HCT116 (cell line): Measurements from ENCODE around the gene PYGO1. TPM values are rescaled to one million over a fixed set of nuclear protein-coding genes. Genes with fewer than 3 reads are reported as not detected.

Experiments used
- ATAC-seq: fragments of 200-7000 bp; cut with Tn5 transposase; 2 replicates; pipeline ENCODE4 v1.9.1; 2020; ENCODE audit warnings: mild to moderate bottlenecking, moderate library complexity
- Bru-seq: library from RNA; stranded (reverse); fragments of 400-500 nt; gene quantifications from one replicate; lab custom pipeline; 2021; lab: Mats Ljungman, UMichigan
- BruChase-seq, 2 experiments: library from RNA; stranded (reverse); fragments of 400-500 nt; gene quantifications; one replicate each; lab custom pipeline; 2021; lab: Mats Ljungman, UMichigan
- BruUV-seq: library from RNA; stranded (reverse); fragments of 400-500 nt; replicated peaks from 2 replicates; lab custom pipeline; 2021; lab: Mats Ljungman, UMichigan
- CTCF ChIA-PET: fragments of 300-600 bp; sonication (Branson Sonifier 250); formaldehyde crosslinking; loops from one replicate; lab custom pipeline; 2021; ENCODE audit warnings: antibody characterized with exemption; lab: Charles Lee
- POLR2A ChIA-PET: fragments of 300-600, 350-600 bp; sonication (Branson Sonifier 250); formaldehyde crosslinking; loops from one replicate; lab custom pipeline; 2021; ENCODE audit warnings: antibody characterized with exemption; lab: Charles Lee
- RAD21 ChIA-PET, 2 experiments: fragments of 300-600 bp; sonication (Branson Sonifier 250); formaldehyde crosslinking; loops; one replicate each; lab custom pipeline; 2023; ENCODE audit warnings: low total read pairs in 2 of 2; ENCODE audit not compliant: uncharacterized antibody in 2 of 2, unreplicated experiment in 2 of 2, low non-redundant PET in 1 of 2; lab: Charles Lee
- DNase-seq: peaks from one replicate; pipeline ENCODE4 v3.0.0-alpha.2; 2010; ENCODE audit warnings: low read depth, low spot score
- H2AFZ ChIP-seq: fragments of 200-600 bp; shearing (Covaris generic), sonication (generic); 2 replicates; pipeline ENCODE4 v1.6.1; 2017; ENCODE audit warnings: low read depth, mixed run types, mixed read lengths, antibody characterized with exemption, low read length; ENCODE audit not compliant: poor library complexity, severe bottlenecking
- H3K27ac ChIP-seq: 2 replicates; pipeline ENCODE4 v1.5.1; 2012; ENCODE audit warnings: low read depth, low read length
- H3K27me3 ChIP-seq: fragments of 200-600 bp; sonication (generic); 2 replicates; pipeline ENCODE4 v1.6.1; 2016; ENCODE audit warnings: mixed run types, low read length, mixed read lengths; ENCODE audit not compliant: insufficient read depth
- H3K36me3 ChIP-seq, 2 experiments: fragments of 200-500 bp in 1 of 2; fragments of 200-600 bp in 1 of 2; sonication (Bioruptor generic) in 1 of 2; sonication (generic) in 1 of 2; 2 replicates each; pipeline versions ENCODE4 v1.5.1 to v1.6.1; 2014 to 2016; ENCODE audit warnings: low read length in 2 of 2, inconsistent platforms in 1 of 2, mixed read lengths in 1 of 2, mixed run types in 1 of 2; ENCODE audit not compliant: insufficient read depth in 2 of 2, control insufficient read depth in 1 of 2
- H3K4me1 ChIP-seq, 2 experiments: fragments of 200-600 bp in 1 of 2; sonication (generic) in 1 of 2; 2 replicates each; pipeline versions ENCODE4 v1.5.1 to v1.6.1; 2012 to 2017; ENCODE audit warnings: low read length in 2 of 2, inconsistent platforms in 1 of 2, mild to moderate bottlenecking in 1 of 2, mixed read lengths in 1 of 2, mixed run types in 1 of 2, moderate library complexity in 1 of 2; ENCODE audit not compliant: insufficient read depth in 2 of 2, control insufficient read depth in 1 of 2
- H3K4me2 ChIP-seq: fragments of 200-600 bp; sonication (generic); 2 replicates; pipeline ENCODE4 v1.6.1; 2017; ENCODE audit warnings: mixed run types, low read length, mixed read lengths
- H3K4me3 ChIP-seq, 2 experiments: fragments of 200-600 bp in 1 of 2; sonication (generic) in 1 of 2; replicated peaks in 1 of 2; 2 replicates each; pipeline ENCODE4 v1.5.1; 2011 to 2016; ENCODE audit warnings: low read length in 2 of 2, control low read depth in 1 of 2, low read depth in 1 of 2, mild to moderate bottlenecking in 1 of 2, mixed read lengths in 1 of 2, mixed run types in 1 of 2
- H3K79me2 ChIP-seq: fragments of 200-600 bp; sonication (generic); 2 replicates; pipeline ENCODE4 v1.6.1; 2017; ENCODE audit warnings: mild to moderate bottlenecking, mixed run types, low read length, moderate library complexity, mixed read lengths; ENCODE audit not compliant: insufficient read depth
- H3K9ac ChIP-seq: fragments of 200-600 bp; sonication (generic); 2 replicates; pipeline ENCODE4 v1.6.1; 2016; ENCODE audit warnings: low read length, mixed read lengths
- H3K9me2 ChIP-seq: fragments of 200-600 bp; sonication (generic), shearing (Covaris generic); 2 replicates; pipeline ENCODE4 v1.6.1; 2017; ENCODE audit warnings: mixed run types, mild to moderate bottlenecking, moderate library complexity; ENCODE audit not compliant: insufficient read depth
- H3K9me3 ChIP-seq, 2 experiments: fragments of 200-500 bp in 1 of 2; fragments of 200-600 bp in 1 of 2; sonication (Bioruptor generic) in 1 of 2; sonication (generic) in 1 of 2; 2 replicates each; pipeline ENCODE4 v1.6.1; 2014 to 2017; ENCODE audit warnings: low read length in 2 of 2, mixed read lengths in 2 of 2, inconsistent platforms in 1 of 2, low read depth in 1 of 2, mild to moderate bottlenecking in 1 of 2, mixed run types in 1 of 2, moderate library complexity in 1 of 2; ENCODE audit not compliant: control insufficient read depth in 1 of 2, insufficient read depth in 1 of 2
- H4K20me1 ChIP-seq: fragments of 200-600 bp; sonication (generic), shearing (Covaris generic); 2 replicates; pipeline ENCODE4 v1.6.1; 2017; ENCODE audit warnings: mixed run types, mild to moderate bottlenecking, moderate library complexity; ENCODE audit not compliant: insufficient read depth
- CTCF ChIP-seq, 3 experiments: fragments of 200-600 bp in 1 of 3; sonication (generic) in 1 of 3; IDR thresholded peaks in 2 of 3; conservative IDR thresholded peaks in 1 of 3; 2 replicates each; pipeline ENCODE4 v1.5.1; 2012 to 2017; ENCODE audit warnings: low read depth in 2 of 3, low read length in 2 of 3, antibody characterized with exemption in 1 of 3, borderline replicate concordance in 1 of 3, control low read depth in 1 of 3, mild to moderate bottlenecking in 1 of 3, mixed read lengths in 1 of 3, mixed run types in 1 of 3, moderate library complexity in 1 of 3; ENCODE audit not compliant: insufficient read depth in 1 of 3
- RAD21 ChIP-seq: IDR thresholded peaks from 2 replicates; pipeline ENCODE4 v1.6.1; 2012; ENCODE audit warnings: low read depth, mild to moderate bottlenecking
- REST ChIP-seq: IDR thresholded peaks from 2 replicates; pipeline ENCODE4 v1.6.1; 2012; ENCODE audit warnings: low read depth
- SP1 ChIP-seq: IDR thresholded peaks from 2 replicates; pipeline ENCODE4 v1.6.1; 2012; ENCODE audit warnings: low read depth
- YY1 ChIP-seq: IDR thresholded peaks from 2 replicates; pipeline ENCODE4 v1.6.1; 2011; ENCODE audit warnings: low read length, low read depth, moderate library complexity, mild to moderate bottlenecking; ENCODE audit not compliant: insufficient replicate concordance; ENCODE audit errors: extremely low read depth
- ZFX ChIP-seq: fragments of 450-650 bp; IDR thresholded peaks from 2 replicates; pipeline ENCODE4 v1.6.1; 2017
- ZNF274 ChIP-seq: fragments of 200-500 bp; sonication (Bioruptor generic); IDR thresholded peaks from 2 replicates; pipeline ENCODE4 v1.6.1; 2014; ENCODE audit warnings: mild to moderate bottlenecking, low read depth, low read length, inconsistent platforms
- intact Hi-C: fragments of 100-400 bp; cut with micrococcal nuclease; formaldehyde crosslinking; loops from 2 replicates; pipeline ENCODE4 v1.10.0; 2022
- long read RNA-seq: library from polyadenylated mRNA; unstranded; transcript quantifications from one replicate; pipeline ENCODE4 v2.0.0, GENCODE V29; 2021; ENCODE audit not compliant: unreplicated experiment
- polyA plus RNA-seq: library from polyadenylated mRNA; unstranded; fragments of >200 nt; gene quantifications from 2 replicates; pipeline ENCODE4 v1.2.1, GENCODE V29; 2012; ENCODE audit warnings: missing spikeins
- total RNA-seq: library from RNA; stranded (reverse); gene quantifications from one replicate; pipeline ENCODE4 v1.2.1, GENCODE V29; 2021; ENCODE audit not compliant: unreplicated experiment

PYGO1 gene
- total RNA-seq (0.34 TPM), Bru-seq, nascent RNA (percentile 24 among the genes with signal in this experiment), BruChase-seq, experiment 1, labeled RNA remaining after a 6-hour chase (percentile 31 among the genes with signal in this experiment), BruChase-seq, experiment 2, labeled RNA remaining after a 2-hour chase (percentile 29 among the genes with signal in this experiment)
- 0.05 and 0.12 TPM in 2 replicates for polyA plus RNA-seq
- long read RNA-seq = 0 reads

- DNase-seq = no peak
- H3K9me2 ChIP-seq = no peaks in the 10 kb centered on the region
- BruUV-seq = no TSS peak
- no peaks in the 10 kb centered on the region for H3K27me3 ChIP-seq
- TF ChIP-seq ZFX (peak; percentile 65), RAD21 (no peak)
- H3K4me3 ChIP-seq = peak within 1 kb of the TSS; percentile 25 to 48
- peak; percentile 91 for ATAC-seq
- H3K79me2 ChIP-seq = no peaks in the 10 kb centered on the region
- 0 out of 2 replicates have a peak within 1 kb of the TSS, but pooled peaks have one; percentile 25 for H3K9ac ChIP-seq
- peaks cover 0 to 3% of the 10 kb centered on the region in 2 experiments; a peak in 1 of 4 replicates for H3K4me1 ChIP-seq
- ChIA-PET CTCF (no interaction called here), RAD21 (no interaction called here), POLR2A (no interaction called here)
- no peak within 1 kb of the TSS for H2AFZ ChIP-seq
- intact Hi-C loops = no loop called here
- H3K27ac ChIP-seq = no peak within 1 kb of the TSS
- no peaks in the 10 kb centered on the region for H3K9me3 ChIP-seq
- H3K4me2 ChIP-seq = peak within 1 kb of the TSS; percentile 81
- no peaks in the 10 kb centered on the region for H4K20me1 ChIP-seq
- H3K36me3 ChIP-seq = no peaks in the 10 kb centered on the region
These were observed at the start of gene PYGO1 for GRCh38 chr15:55588070-55588814. PYGO1 (minus strand) TSS chr15:55588345; CDS start chr15:55587883, 462 bp downstream.

GRCh38 chr15:55637086-55637485 is 48.9 kb upstream of the PYGO1 start:
- ChIA-PET POLR2A (interaction anchor here (1.5 kb wide), 1 partner anchor 9 kb away, joined by 8 read pairs; no protein-coding TSS in a partner anchor), RAD21 (no interaction called here), CTCF (interaction anchor here (2.6 kb wide), 1 partner anchor 111 kb away, joined by 6 read pairs; no protein-coding TSS in a partner anchor)
- Histone ChIP-seq H3K27me3 (no peaks in the 10 kb centered on the region), H3K9me3 (no peaks in the 10 kb centered on the region), H3K4me3 (no peak overlapping the region), H4K20me1 (no peaks in the 10 kb centered on the region), H3K9ac (no peak overlapping the region), H3K36me3 (no peaks in the 10 kb centered on the region), H3K4me1 (no peaks in the 10 kb centered on the region), H3K27ac (no peak overlapping the region), H3K79me2 (no peaks in the 10 kb centered on the region), H3K4me2 (no peak overlapping the region), H2AFZ (no peak overlapping the region), H3K9me2 (no peaks in the 10 kb centered on the region)
- intact Hi-C loops = no loop called here
- ATAC-seq (no peak), DNase-seq (no peak)
- no peak for TF ChIP-seq REST
- TF ChIP-seq ZNF274 = no peak
- no peak for TF ChIP-seq YY1
- no peak for TF ChIP-seq SP1
- no peak for TF ChIP-seq CTCF (IDR thresholded peaks at IDR 0.05 in 2 of 3, conservative IDR thresholded peaks at IDR 0.05 in 1 of 3; ENCODE audit: borderline replicate concordance in 1 of 3, insufficient read depth in 1 of 3, low read depth in 2 of 3, low read length in 2 of 3)
- BruUV-seq = no TSS peak
